Subcutaneous adipose tissue (tissue), 4 donors: ENCODE measurements around the gene ATP1A4. TPM values are rescaled to one million over a fixed set of nuclear protein-coding genes. Genes with fewer than 3 reads are reported as not detected.

Experiments used
- CTCF ChIP-seq: fragments of 450-650 bp; IDR thresholded peaks from one replicate; pipeline ENCODE4 v1.5.1; 2016; ENCODE audit warnings: low read depth, mild to moderate bottlenecking, control low read depth, antibody characterized with exemption, moderate library complexity
- total RNA-seq, 4 donors: library from RNA; depleted of rRNA; stranded (reverse); fragments of >200 nt; gene quantifications; one replicate each; pipeline ENCODE4 v1.1.0, GENCODE V29; 2016

Gene ATP1A4
- total RNA-seq, 4 donors from 2014 or later, result 0.22 TPM; not detected in 3

GRCh38 chr1:160189649-160190625 lies 38.5 kb downstream of the ATP1A4 start, which contains the start of gene CASQ1:
TSS of gene CASQ1 (plus strand) at chr1:160190575. CDS start at chr1:160190752, 177 bp downstream.
- no peak for TF ChIP-seq CTCF

DNA sequence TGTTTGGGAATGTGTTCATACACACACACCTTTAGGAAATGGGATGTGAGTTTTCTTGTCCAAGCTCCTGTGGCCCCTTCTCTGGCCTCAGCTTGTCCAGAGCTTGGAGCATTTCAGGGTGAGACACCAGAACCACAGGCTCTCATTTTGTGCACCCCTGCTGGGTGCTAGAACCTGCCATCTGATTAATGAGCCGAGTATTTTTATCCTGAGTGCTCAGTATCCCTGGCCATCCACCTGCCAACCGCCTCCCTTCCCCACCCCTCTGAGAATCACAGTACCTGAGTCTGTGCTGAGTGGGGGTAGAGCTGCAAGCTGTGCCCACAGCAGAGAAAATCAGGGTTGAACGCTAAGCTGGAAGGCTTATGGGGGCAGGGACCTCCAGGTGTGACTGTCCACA lies 40.4 kb downstream of the ATP1A4 start:
- TF ChIP-seq CTCF, result no peak

DNA sequence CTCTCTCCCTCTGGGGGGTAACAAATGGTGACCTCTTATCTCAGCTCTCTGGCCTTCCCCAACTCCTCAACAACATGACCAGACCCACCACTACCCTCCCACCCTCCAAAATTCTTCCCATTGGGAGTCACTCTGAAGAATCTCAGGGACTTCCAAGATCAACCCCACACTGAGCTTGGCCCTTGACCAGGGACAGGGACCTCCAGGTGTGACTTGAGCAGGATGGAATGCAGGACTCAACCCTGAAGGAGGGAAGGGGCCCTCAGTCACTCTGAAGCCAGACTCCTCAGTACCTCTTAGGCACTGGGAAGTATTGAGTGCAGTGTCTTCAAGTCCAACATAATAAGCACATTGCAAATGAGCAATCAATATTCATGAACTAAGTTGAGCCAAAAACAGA lies 40.8 kb downstream of the ATP1A4 start:
- no peak for TF ChIP-seq CTCF

- no peak for TF ChIP-seq CTCF
These were observed 41.9 kb downstream of the ATP1A4 start for GRCh38 chr1:160193091-160193819.

DNA sequence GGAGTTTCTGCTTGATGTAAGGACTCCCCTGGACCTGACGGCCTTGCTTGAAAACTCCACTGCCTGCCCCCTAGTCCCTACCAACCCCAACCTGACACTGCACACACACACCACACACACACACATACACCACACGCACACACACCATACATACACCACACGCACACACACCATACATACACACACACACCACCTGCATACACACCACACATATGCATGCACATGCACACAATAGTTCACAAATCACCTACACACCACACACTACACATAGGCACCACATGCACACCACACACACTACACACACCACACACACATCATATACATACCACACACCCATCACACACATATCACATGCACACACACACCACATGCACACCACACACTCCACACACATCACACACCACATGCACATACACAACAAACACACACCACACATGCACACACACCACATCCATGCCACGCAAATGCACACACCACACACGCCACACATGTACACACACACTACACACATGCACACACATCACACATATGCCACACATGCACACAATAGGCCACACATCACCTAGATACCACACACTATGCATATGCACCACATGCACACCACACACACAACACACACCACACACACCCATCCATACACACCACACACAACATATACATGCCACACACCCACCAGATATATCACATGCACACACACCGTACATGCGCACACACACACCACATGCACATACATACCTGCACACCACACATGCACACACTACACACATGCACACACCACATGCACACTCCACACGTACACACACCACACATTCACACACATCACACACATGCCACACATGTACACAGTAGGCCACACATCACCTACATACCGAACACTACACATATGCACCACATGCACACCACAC lies 42.7 kb downstream of the ATP1A4 start:
- TF ChIP-seq CTCF, result no peak

DNA sequence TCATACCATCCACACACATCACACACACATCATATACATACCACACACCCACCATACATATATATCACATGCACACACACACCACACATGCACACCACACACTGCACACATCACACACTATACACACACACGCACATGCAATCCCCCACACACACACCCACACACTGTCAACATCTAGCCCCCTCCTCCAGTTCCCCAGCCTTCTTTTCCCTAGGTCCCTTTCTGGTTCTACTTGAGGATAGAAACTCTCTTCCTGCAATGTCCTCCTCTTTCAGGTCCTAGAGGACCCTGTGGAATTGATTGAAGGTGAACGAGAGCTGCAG lies 43.3 kb downstream of the ATP1A4 start:
- no peak for TF ChIP-seq CTCF
